DND-41 (cell line): ENCODE results near the gene CCDC92.

Experiments used
- ATAC-seq: fragments of 200-7000 bp; cut with Tn5 transposase; 3 replicates; pipeline ENCODE4 v1.9.1; 2021; ENCODE audit warnings: low read depth; ENCODE audit not compliant: insufficient read depth
- DNase-seq: peaks from one replicate; pipeline ENCODE4 v3.0.0-alpha.2; 2020
- H2AFZ ChIP-seq: 2 replicates; pipeline ENCODE4 v1.6.0; 2012; ENCODE audit warnings: low read depth, low read length
- H3K27ac ChIP-seq: 2 replicates; pipeline ENCODE4 v1.5.1; 2012; ENCODE audit warnings: low read length, inconsistent platforms
- H3K27me3 ChIP-seq: fragments of 200-600 bp; sonication (generic); 2 replicates; pipeline ENCODE4 v1.6.0; 2012; ENCODE audit warnings: low read length, mild to moderate bottlenecking, inconsistent platforms; ENCODE audit not compliant: insufficient read depth, poor library complexity
- H3K36me3 ChIP-seq: 2 replicates; pipeline ENCODE4 v1.5.1; 2012; ENCODE audit warnings: low read length, inconsistent platforms; ENCODE audit not compliant: insufficient read depth
- H3K4me1 ChIP-seq: 2 replicates; pipeline ENCODE4 v1.5.1; 2012; ENCODE audit warnings: mild to moderate bottlenecking, low read length; ENCODE audit not compliant: insufficient read depth
- H3K4me2 ChIP-seq: 2 replicates; pipeline ENCODE4 v1.6.0; 2012; ENCODE audit warnings: mild to moderate bottlenecking, moderate library complexity, low read length, inconsistent platforms; ENCODE audit not compliant: insufficient read depth
- H3K4me3 ChIP-seq, 2 experiments: fragments of 200-600 bp in 1 of 2; shearing (Covaris generic) in 1 of 2; 2 replicates each; pipeline ENCODE4 v1.5.1; 2012 to 2016; ENCODE audit warnings: inconsistent platforms in 2 of 2, low read length in 2 of 2, mild to moderate bottlenecking in 2 of 2, low read depth in 1 of 2, moderate library complexity in 1 of 2
- H3K79me2 ChIP-seq: 2 replicates; pipeline ENCODE4 v1.6.0; 2012; ENCODE audit warnings: low read length, inconsistent platforms; ENCODE audit not compliant: insufficient read depth
- H3K9ac ChIP-seq: 2 replicates; pipeline ENCODE4 v1.6.0; 2012; ENCODE audit warnings: low read depth, mild to moderate bottlenecking, inconsistent platforms, low read length, moderate library complexity
- H3K9me3 ChIP-seq: 2 replicates; pipeline ENCODE4 v1.5.1; 2012; ENCODE audit warnings: low read length, moderate library complexity, mild to moderate bottlenecking, inconsistent platforms; ENCODE audit not compliant: insufficient read depth, severe bottlenecking
- H4K20me1 ChIP-seq: 2 replicates; pipeline ENCODE4 v1.6.0; 2012; ENCODE audit warnings: low read length; ENCODE audit not compliant: insufficient read depth
- CTCF ChIP-seq: IDR thresholded peaks from 2 replicates; pipeline ENCODE4 v1.5.1; 2012; ENCODE audit warnings: borderline replicate concordance, low read length, moderate library complexity, mild to moderate bottlenecking; ENCODE audit not compliant: poor library complexity, severe bottlenecking; ENCODE audit errors: extremely low read depth
- EZH2 ChIP-seq: IDR thresholded peaks from 3 replicates; pipeline ENCODE4 v1.6.1; 2012; ENCODE audit warnings: borderline replicate concordance, low read depth, mild to moderate bottlenecking, moderate library complexity, low read length, inconsistent platforms; ENCODE audit not compliant: severe bottlenecking

Gene CCDC92

GRCh38 chr12:123890536-123890902 is 82.1 kb downstream of the CCDC92 start:
- no peak overlapping the region for H3K4me3 ChIP-seq
- H2AFZ ChIP-seq: no peak overlapping the region
- no peak overlapping the region for H3K4me2 ChIP-seq
- TF ChIP-seq EZH2 (no peak), CTCF (no peak)
- DNase-seq: no peak
- ATAC-seq: peak; percentile 50; the same call in 2 of the 3 replicates
- no peak overlapping the region for H3K27ac ChIP-seq
- H3K9ac ChIP-seq: no peak overlapping the region
- H4K20me1 ChIP-seq: no peaks in the 10 kb centered on the region; the same call in 1 of the 2 replicates
- no peaks in the 10 kb centered on the region for H3K36me3 ChIP-seq
- H3K27me3 ChIP-seq: peaks cover 10% of the 10 kb centered on the region
- H3K9me3 ChIP-seq: no peaks in the 10 kb centered on the region
- H3K79me2 ChIP-seq: no peaks in the 10 kb centered on the region
- peaks cover 4% of the 10 kb centered on the region; the same call in 1 of the 2 replicates for H3K4me1 ChIP-seq

- H3K4me3 ChIP-seq: no peak overlapping the region
- H3K79me2 ChIP-seq: no peaks in the 10 kb centered on the region
- no peak for DNase-seq
- H3K9me3 ChIP-seq: no peaks in the 10 kb centered on the region
- H2AFZ ChIP-seq: no peak overlapping the region
- ATAC-seq: peak; percentile 69
- H3K27ac ChIP-seq: no peak overlapping the region
- no peaks in the 10 kb centered on the region; the same call in 1 of the 2 replicates for H4K20me1 ChIP-seq
- peaks cover 12% of the 10 kb centered on the region for H3K27me3 ChIP-seq
- TF ChIP-seq CTCF (no peak), EZH2 (no peak)
- H3K36me3 ChIP-seq: no peaks in the 10 kb centered on the region
- H3K4me2 ChIP-seq: no peak overlapping the region
- no peak overlapping the region for H3K9ac ChIP-seq
- peaks cover 4% of the 10 kb centered on the region; the same call in 1 of the 2 replicates for H3K4me1 ChIP-seq
Measured at GRCh38 chr12:123889848-123890535, 82.6 kb downstream of the CCDC92 start.

GRCh38 chr12:123888989-123889388 is 83.6 kb downstream of the CCDC92 start:
- H3K4me3 ChIP-seq: no peak overlapping the region
- no peak for DNase-seq
- H2AFZ ChIP-seq: no peak overlapping the region
- no peak for ATAC-seq
- no peak for TF ChIP-seq EZH2
- TF ChIP-seq CTCF: no peak
- H3K4me2 ChIP-seq: no peak overlapping the region
- H3K27ac ChIP-seq: no peak overlapping the region
- H3K36me3 ChIP-seq: no peaks in the 10 kb centered on the region
- H3K27me3 ChIP-seq: peaks cover 15% of the 10 kb centered on the region
- no peak overlapping the region for H3K9ac ChIP-seq
- H4K20me1 ChIP-seq: no peaks in the 10 kb centered on the region; the same call in 1 of the 2 replicates
- H3K4me1 ChIP-seq: peaks cover 4% of the 10 kb centered on the region; the same call in 1 of the 2 replicates
- H3K9me3 ChIP-seq: no peaks in the 10 kb centered on the region
- no peaks in the 10 kb centered on the region for H3K79me2 ChIP-seq
